PC-9 (cell line): Measurements from ENCODE around the gene FAM222B. TPM values are rescaled to one million over a fixed set of nuclear protein-coding genes. Genes with fewer than 3 reads are reported as not detected.
A peak's percentile ranks its signal among the peaks of the same experiment; 100 is the strongest.

Experiments
- Bru-seq: library from RNA; stranded (reverse); fragments of 400-500 nt; gene quantifications from one replicate; lab custom pipeline; 2021; lab: Mats Ljungman, UMichigan
- BruChase-seq, 2 experiments: library from RNA; stranded (reverse); fragments of 400-500 nt; gene quantifications; one replicate each; lab custom pipeline; 2021; lab: Mats Ljungman, UMichigan
- BruUV-seq: library from RNA; stranded (reverse); fragments of 400-500 nt; replicated peaks from 2 replicates; lab custom pipeline; 2021; lab: Mats Ljungman, UMichigan
- CTCF ChIA-PET: fragments of 300-600 bp; sonication (Branson Sonifier 250); formaldehyde crosslinking; loops from one replicate; lab custom pipeline; 2022; ENCODE audit warnings: antibody characterized with exemption; lab: Charles Lee
- POLR2A ChIA-PET: fragments of 300-600 bp; sonication (Branson Sonifier 250); formaldehyde crosslinking; loops from one replicate; lab custom pipeline; 2022; ENCODE audit warnings: antibody characterized with exemption; ENCODE audit not compliant: unreplicated experiment; lab: Charles Lee
- DNase-seq, 2 experiments: peaks; one replicate each; pipeline versions ENCODE4 v3.0.0 to v3.0.0-alpha.2; 2015 to 2022; ENCODE audit warnings: mixed read lengths in 1 of 2
- H2AFZ ChIP-seq: fragments of 200-600 bp; sonication (generic); 2 replicates; pipeline ENCODE4 v1.8.1; 2017; ENCODE audit warnings: antibody characterized with exemption
- H3F3A ChIP-seq: fragments of 200-600 bp; sonication (generic); 2 replicates; pipeline ENCODE4 v1.8.1; 2017; ENCODE audit warnings: antibody characterized with exemption, mild to moderate bottlenecking, low read depth; ENCODE audit not compliant: insufficient read depth
- H3K27ac ChIP-seq: fragments of 200-600 bp; sonication (generic); 2 replicates; pipeline ENCODE4 v1.6.1; 2016; ENCODE audit warnings: mixed run types
- H3K27me3 ChIP-seq: fragments of 200-600 bp; sonication (generic); 2 replicates; pipeline ENCODE4 v1.6.1; 2016; ENCODE audit warnings: low read depth, mixed run types; ENCODE audit not compliant: insufficient read depth
- H3K36me3 ChIP-seq: fragments of 200-600 bp; sonication (generic); 2 replicates; pipeline ENCODE4 v1.6.1; 2016; ENCODE audit warnings: low read depth, mixed run types
- H3K4me1 ChIP-seq: fragments of 200-600 bp; sonication (generic); replicated peaks from 2 replicates; pipeline ENCODE4 v1.6.1; 2016; ENCODE audit warnings: mixed run types; ENCODE audit not compliant: insufficient read depth
- H3K4me2 ChIP-seq: fragments of 200-600 bp; sonication (generic); 2 replicates; pipeline ENCODE4 v1.6.1; 2017; ENCODE audit warnings: mixed run types
- H3K4me3 ChIP-seq: fragments of 200-600 bp; sonication (generic); 2 replicates; pipeline ENCODE4 v1.6.1; 2016; ENCODE audit warnings: mixed run types
- H3K79me2 ChIP-seq: fragments of 200-600 bp; sonication (generic); 2 replicates; pipeline ENCODE4 v1.6.1; 2017; ENCODE audit warnings: low read depth, mixed run types
- H3K9me2 ChIP-seq: fragments of 200-600 bp; sonication (generic); 2 replicates; pipeline ENCODE4 v1.8.1; 2017; ENCODE audit warnings: mild to moderate bottlenecking; ENCODE audit not compliant: insufficient read depth
- H3K9me3 ChIP-seq: fragments of 200-600 bp; sonication (generic); 2 replicates; pipeline ENCODE4 v1.8.1; 2016; ENCODE audit warnings: low read depth; ENCODE audit not compliant: insufficient read depth
- H4K20me1 ChIP-seq: fragments of 200-600 bp; sonication (generic); 2 replicates; pipeline ENCODE4 v1.8.1; 2017; ENCODE audit not compliant: insufficient read depth
- EZH2 ChIP-seq: fragments of 200-600 bp; sonication (generic); IDR thresholded peaks from 2 replicates; pipeline ENCODE4 v1.8.0; 2017; ENCODE audit warnings: antibody characterized with exemption, low read depth
- intact Hi-C: fragments of 100-400 bp; cut with micrococcal nuclease; formaldehyde crosslinking; loops from one replicate; pipeline ENCODE4 v1.10.0; 2022; ENCODE audit not compliant: unreplicated experiment
- long read RNA-seq: library from polyadenylated mRNA; stranded (forward); transcript quantifications from one replicate; pipeline ENCODE4 v2.0.0, GENCODE V29; 2022
- total RNA-seq: library from RNA; stranded (reverse); gene quantifications from 2 replicates; pipeline ENCODE4 v1.2.3, GENCODE V29; 2021
- TF ChIP-seq, protein P1 (sequence below): fragments of 200-600 bp; sonication (generic); conservative IDR thresholded peaks from 2 replicates; pipeline ENCODE4 v1.6.1; 2017; ENCODE audit warnings: mixed run types, antibody characterized with exemption, mild to moderate bottlenecking, moderate library complexity

Gene FAM222B, protein sequence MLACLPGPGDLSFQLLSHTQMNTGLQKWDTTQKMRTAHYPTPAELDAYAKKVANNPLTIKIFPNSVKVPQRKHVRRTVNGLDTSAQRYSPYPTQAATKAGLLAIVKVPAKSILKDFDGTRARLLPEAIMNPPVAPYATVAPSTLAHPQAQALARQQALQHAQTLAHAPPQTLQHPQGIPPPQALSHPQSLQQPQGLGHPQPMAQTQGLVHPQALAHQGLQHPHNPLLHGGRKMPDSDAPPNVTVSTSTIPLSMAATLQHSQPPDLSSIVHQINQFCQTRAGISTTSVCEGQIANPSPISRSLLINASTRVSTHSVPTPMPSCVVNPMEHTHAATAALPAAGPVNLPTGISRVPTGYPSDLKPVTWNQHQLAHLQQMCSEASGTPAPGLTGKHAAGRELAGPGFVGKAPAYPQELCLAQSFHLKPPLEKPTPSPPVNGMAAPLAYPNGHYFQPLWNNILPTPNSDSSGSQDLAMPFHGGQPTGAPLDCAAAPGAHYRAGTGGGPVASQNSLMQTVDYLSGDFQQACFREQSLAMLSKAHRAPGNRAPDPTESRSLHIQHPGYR
- total RNA-seq (14.2 and 26.4 TPM in 2 replicates), Bru-seq, nascent RNA (percentile 73 among the genes with signal in this experiment), BruChase-seq, experiment 1, labeled RNA remaining after a 2-hour chase (percentile 69 among the genes with signal in this experiment), BruChase-seq, experiment 2, labeled RNA remaining after a 6-hour chase (percentile 61 among the genes with signal in this experiment)
- long read RNA-seq, transcript FAM222B-202 (3 exons, 2,836 nt): major isoform, 5 of 15 reads
- long read RNA-seq, partial matches to known transcripts: 0 of 15 reads
- long read RNA-seq, other reads (novel, unspliced or antisense): 7 of 15 reads

DNA sequence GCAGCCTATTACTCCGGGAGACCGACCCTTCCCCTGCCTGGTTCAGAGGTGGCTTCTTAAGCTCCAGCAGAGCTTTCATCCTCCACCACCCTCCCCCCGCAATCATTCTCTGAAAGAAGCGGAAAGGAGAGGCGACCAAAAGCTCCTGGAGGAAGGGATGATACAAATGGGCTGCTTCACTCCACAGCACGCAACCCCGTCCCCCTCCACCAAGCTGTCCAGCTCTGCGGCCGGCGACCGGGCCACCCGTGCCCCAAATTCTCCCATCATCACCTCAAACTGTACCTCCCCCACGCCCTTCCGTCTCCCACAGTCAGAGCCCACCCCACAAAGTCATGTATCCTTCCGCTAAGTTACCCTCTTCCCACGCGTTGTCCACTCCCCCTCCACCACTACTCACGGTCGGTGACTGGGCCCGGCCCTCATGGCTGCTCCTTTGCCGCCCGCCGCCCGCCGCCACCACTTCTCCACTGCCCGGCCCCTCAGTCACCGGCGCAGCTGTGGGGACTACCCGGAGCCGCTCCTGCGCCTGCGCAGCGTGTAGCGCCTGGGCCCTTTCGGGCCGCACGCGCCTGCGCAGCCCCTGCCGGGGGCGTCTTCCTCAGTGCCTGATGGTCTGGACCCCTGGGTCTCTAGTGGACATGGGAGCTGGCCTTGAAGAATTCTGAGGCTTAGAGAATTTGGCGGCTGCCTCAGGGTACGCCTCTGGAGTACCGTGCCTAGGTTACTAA is at the start of gene FAM222B:
Gene FAM222B, minus strand, starts transcription at position 509 of the 731 bp plus-strand sequence. CDS start 76,123 bp downstream, outside the sequence.
- Histone ChIP-seq H3K36me3 (no peaks in the 10 kb centered on the region), H3K27me3 (no peaks in the 10 kb centered on the region), H3K79me2 (peaks cover 53% of the 10 kb centered on the region), H3K9me3 (no peaks in the 10 kb centered on the region), H3K4me3 (peak within 1 kb of the TSS; percentile 89), H2AFZ (peak within 1 kb of the TSS; percentile 100), H3K4me1 (peaks cover 12% of the 10 kb centered on the region), H3F3A (peaks cover 16% of the 10 kb centered on the region; the same call in 1 of the 2 replicates), H3K9me2 (no peaks in the 10 kb centered on the region), H4K20me1 (no peaks in the 10 kb centered on the region), H3K4me2 (peak within 1 kb of the TSS; percentile 89), H3K27ac (0 out of 2 replicates have a peak within 1 kb of the TSS, but pooled peaks have one; percentile 20)
- DNase-seq: peak; percentile 63 to 84
- ChIA-PET POLR2A (interaction anchor here (0.6 to 0.7 kb wide), 5 partner anchors 20 to 801 kb away, joined by 3 to 10 read pairs (median 6); no protein-coding TSS in a partner anchor), CTCF (no interaction called here)
- TF ChIP-seq, protein P1, sequence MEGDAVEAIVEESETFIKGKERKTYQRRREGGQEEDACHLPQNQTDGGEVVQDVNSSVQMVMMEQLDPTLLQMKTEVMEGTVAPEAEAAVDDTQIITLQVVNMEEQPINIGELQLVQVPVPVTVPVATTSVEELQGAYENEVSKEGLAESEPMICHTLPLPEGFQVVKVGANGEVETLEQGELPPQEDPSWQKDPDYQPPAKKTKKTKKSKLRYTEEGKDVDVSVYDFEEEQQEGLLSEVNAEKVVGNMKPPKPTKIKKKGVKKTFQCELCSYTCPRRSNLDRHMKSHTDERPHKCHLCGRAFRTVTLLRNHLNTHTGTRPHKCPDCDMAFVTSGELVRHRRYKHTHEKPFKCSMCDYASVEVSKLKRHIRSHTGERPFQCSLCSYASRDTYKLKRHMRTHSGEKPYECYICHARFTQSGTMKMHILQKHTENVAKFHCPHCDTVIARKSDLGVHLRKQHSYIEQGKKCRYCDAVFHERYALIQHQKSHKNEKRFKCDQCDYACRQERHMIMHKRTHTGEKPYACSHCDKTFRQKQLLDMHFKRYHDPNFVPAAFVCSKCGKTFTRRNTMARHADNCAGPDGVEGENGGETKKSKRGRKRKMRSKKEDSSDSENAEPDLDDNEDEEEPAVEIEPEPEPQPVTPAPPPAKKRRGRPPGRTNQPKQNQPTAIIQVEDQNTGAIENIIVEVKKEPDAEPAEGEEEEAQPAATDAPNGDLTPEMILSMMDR: no peak
- TF ChIP-seq EZH2: no peak
- intact Hi-C loops: no loop called here
- BruUV-seq: no TSS peak

DNA sequence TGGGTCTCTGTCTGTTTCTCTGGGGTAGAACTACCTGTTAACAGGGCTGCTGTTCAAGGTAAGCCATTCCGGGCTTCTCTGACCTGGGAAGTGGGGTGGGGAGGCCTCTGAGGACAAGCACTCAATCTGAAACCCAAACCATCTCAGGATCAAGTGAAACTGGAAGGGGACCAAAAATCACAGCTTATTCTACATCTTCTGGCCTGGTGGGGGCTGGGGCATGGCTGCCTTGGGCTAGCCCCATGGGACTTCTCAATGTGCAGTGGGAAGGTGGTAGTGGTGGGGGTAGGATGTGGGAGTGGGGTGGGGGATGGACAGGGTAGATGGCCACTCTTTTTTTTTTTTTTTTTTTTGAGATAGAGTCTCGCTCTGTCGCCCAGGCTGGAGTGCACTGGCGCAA is 49.4 kb upstream of the FAM222B start:
- Histone ChIP-seq H3K27me3 (no peaks in the 10 kb centered on the region), H3K4me1 (0 out of 2 replicates have a peak, but pooled peaks cover 10% of the 10 kb centered on the region), H3K9me3 (no peaks in the 10 kb centered on the region), H3K79me2 (peaks cover 5% of the 10 kb centered on the region; the same call in 1 of the 2 replicates), H3K4me2 (no peak overlapping the region), H3F3A (peaks cover 17% of the 10 kb centered on the region), H2AFZ (no peak overlapping the region), H3K4me3 (no peak overlapping the region), H4K20me1 (no peaks in the 10 kb centered on the region), H3K9me2 (no peaks in the 10 kb centered on the region), H3K36me3 (no peaks in the 10 kb centered on the region), H3K27ac (no peak overlapping the region)
- no peak for DNase-seq
- CTCF ChIA-PET: no interaction called here
- POLR2A ChIA-PET: no interaction called here
- intact Hi-C loops: no loop called here
- no peak for TF ChIP-seq EZH2
- TF ChIP-seq, protein P1: no peak
- BruUV-seq: no TSS peak

DNA sequence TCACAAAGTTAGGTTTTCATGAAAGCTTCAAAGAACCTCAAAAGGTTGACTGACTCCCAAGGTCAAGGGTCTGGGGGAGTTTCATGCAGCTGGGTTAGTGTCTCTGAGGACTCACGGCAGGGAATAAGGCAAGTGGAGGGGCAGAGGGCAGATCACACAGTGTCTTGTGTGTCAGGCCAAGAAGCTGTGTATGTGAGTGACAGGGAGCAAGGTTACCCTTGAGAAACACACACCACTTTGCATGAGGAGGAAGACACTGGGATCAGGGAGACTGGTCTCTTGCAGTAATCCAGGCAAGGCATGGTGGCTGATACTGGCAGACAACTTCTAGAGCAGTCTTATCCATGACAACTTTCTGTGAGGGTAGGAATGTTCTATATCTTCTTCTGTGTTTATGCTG is 48.6 kb upstream of the FAM222B start:
- ChIA-PET POLR2A (no interaction called here), CTCF (no interaction called here)
- Histone ChIP-seq H3K9me3 (no peaks in the 10 kb centered on the region), H3K27me3 (no peaks in the 10 kb centered on the region), H3K4me2 (no peak overlapping the region), H3F3A (peaks cover 9% of the 10 kb centered on the region; the same call in 1 of the 2 replicates), H3K27ac (no peak overlapping the region), H3K79me2 (peaks cover 5% of the 10 kb centered on the region; the same call in 1 of the 2 replicates), H3K4me3 (no peak overlapping the region), H3K36me3 (no peaks in the 10 kb centered on the region), H2AFZ (no peak overlapping the region), H3K4me1 (0 out of 2 replicates have a peak, but pooled peaks cover 6% of the 10 kb centered on the region), H3K9me2 (no peaks in the 10 kb centered on the region), H4K20me1 (no peaks in the 10 kb centered on the region)
- TF ChIP-seq, protein P1: no peak
- no peak for TF ChIP-seq EZH2
- intact Hi-C loops: no loop called here
- no peak for DNase-seq
- BruUV-seq: no TSS peak
